HG03342 (cell line): ENCODE results near the gene STX4.

ENCODE experiments used
- ATAC-seq: cut with Tn5 transposase; IDR thresholded peaks from one replicate; pipeline ENCODE4 v1.9.1; 2021; ENCODE audit warnings: mild to moderate bottlenecking, moderate library complexity; ENCODE audit not compliant: unreplicated experiment

Gene STX4

GRCh38 chr16:31081428-31082351 lies 48.3 kb downstream of the STX4 start:
- ATAC-seq = no peak

DNA sequence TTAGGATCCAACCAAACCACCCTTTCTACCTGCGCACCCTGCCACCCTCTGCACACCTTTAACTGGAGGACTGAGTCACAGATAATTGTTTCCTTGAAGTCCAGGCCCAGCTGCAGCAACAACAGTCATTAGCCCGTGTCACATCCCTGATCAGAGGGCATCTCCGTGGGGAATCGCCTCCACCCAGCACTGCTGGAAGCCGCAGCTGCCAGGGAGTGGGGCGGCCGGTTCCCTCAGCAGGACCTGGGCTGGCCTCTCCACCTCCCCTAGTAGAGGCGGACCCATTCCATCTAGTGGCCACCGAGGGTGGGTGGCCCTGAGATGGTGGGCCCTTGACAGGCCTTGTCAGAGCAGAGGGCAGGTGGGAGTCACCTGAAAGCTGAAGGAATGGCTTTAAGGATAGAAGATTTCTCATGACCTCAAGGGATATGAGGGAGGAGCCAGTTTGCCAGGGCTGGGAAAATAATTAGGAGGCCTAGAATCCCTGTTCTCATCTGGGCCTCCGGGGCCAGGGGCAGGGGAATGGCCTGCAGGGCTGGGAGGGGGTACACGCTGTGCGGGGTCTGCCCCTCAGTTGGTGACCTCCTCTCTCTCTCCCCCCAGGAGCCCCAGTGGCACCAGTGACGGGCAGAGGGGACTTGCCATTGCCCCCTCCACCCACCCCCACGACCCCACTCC lies 49.1 kb downstream of the STX4 start:
- ATAC-seq = no peak

DNA sequence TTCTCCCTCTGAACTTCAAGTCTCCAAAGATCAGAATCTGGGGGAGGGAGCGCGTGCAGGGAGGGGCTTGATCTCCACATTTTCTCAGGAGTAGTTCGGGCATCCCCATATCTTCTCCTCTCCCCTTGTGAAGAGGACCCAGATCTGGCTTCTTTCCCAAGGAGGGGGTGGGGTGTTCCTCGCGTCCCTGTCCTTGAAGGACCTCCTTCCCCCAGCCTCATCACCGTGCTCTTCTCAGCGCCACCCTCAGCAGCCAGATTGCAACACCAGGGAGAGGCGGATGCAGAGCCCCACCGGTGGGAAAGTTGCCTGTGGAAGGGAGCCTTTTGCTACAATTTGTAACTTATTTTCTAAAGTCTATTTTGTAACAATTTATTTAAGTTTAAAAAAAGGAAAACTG lies 49.7 kb downstream of the STX4 start:
- ATAC-seq = no peak

DNA sequence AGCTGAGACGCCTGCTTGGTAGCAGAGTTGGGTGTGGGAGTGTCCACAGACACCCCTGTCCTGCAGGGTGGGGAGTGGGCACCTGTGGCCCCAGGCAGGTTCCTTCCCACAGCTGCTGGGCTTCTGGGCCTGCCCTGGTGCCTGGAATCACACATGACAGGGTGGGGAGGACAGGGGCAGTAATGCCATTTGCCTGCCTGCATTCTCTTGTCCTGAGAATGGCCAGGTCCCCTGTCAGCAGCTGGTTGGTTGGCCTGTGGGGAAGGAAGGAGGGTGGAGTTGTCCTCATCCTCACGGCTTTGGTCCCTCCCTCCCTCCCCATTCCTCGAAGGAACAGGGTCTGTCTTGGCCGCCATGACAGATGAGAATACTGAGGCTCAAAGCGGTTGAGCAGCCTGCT lies 50.2 kb downstream of the STX4 start:
- no peak for ATAC-seq

- ATAC-seq = no peak
Observed at GRCh38 chr16:31083981-31084380, 50.6 kb downstream of the STX4 start.

- no peak for ATAC-seq
Observed at GRCh38 chr16:31084584-31085302, 51.4 kb downstream of the STX4 start.

DNA sequence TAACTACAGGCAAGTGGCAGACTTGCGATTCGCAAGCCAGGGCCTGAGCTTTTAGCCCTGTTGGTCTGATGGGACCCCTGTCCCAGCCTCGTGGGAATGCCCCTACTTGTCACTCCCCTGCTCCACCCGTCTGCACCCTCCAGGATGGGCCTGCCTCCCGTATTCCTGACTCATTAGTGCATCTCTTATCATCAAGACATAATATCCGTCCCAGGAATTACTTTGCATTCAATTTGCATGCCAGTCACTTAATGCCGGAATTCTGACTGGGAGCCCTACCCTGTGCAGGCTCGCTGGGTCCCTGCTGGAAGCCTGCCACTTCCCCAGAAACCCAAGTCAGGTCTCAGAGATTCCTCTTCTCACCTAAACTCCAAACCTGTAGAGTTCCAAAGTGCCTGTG lies 52.1 kb downstream of the STX4 start:
- ATAC-seq = no peak

- no peak for ATAC-seq
Observed at GRCh38 chr16:31085873-31086628, 52.7 kb downstream of the STX4 start.

- no peak for ATAC-seq
Observed at GRCh38 chr16:31086629-31086906, 53.2 kb downstream of the STX4 start.

DNA sequence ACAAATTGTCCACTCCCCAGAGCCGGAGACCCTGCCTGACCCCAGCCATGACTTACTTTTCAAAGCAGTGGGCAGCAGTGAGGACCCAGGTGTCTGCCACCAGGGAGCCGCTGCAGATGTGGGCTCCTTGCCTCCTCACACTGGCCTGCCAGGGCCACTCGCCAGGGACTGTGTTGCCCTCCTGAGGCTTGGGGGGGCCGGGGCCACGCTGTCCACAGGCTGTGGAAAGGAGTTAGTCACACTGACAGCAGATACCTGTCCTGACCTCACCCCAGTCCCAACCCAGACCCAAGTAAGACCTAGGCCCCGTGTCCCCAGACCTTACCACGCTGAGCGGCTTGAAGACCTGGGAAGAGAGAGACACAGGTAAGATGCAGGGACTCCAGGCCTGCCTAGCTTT lies 54.1 kb downstream of the STX4 start:
- no peak for ATAC-seq

DNA sequence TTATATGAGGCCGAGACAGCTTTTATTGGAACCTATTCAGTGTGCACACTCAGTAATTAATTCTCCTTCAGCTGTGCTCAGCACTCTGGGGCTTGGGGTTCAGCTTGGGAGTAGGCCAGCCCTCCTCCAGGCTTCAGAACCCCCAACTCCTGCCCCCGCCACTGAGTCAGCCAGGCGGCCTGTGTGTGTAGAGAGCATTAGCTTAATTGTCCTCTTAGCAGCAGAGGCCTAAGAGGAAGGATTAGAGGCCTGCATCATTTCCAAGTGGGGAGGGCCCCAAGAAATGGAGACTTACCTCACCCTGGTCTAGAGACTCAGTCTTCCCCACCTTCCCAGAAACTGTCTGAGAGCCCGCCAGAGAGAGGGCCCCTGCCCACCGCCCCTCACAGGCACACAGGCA lies 54.6 kb downstream of the STX4 start:
- ATAC-seq = no peak

GRCh38 chr16:31088459-31089183 lies 55.3 kb downstream of the STX4 start, which contains the start of gene PRSS53:
TSS of gene PRSS53 (minus strand) at chr16:31088943. CDS start at chr16:31088809, 134 bp downstream.
- no peak for ATAC-seq

- no peak for ATAC-seq
Observed at GRCh38 chr16:31089199-31089598, 55.8 kb downstream of the STX4 start.
